CD1c-positive myeloid dendritic cell (primary cell): ENCODE results near the gene LDAH.
A peak's percentile ranks its signal among the peaks of the same experiment; 100 is the strongest.

ENCODE experiments used
- DNase-seq: peaks from one replicate; pipeline ENCODE4 v3.0.0-alpha.2; 2016; ENCODE audit errors: extremely low spot score

Gene LDAH

DNA sequence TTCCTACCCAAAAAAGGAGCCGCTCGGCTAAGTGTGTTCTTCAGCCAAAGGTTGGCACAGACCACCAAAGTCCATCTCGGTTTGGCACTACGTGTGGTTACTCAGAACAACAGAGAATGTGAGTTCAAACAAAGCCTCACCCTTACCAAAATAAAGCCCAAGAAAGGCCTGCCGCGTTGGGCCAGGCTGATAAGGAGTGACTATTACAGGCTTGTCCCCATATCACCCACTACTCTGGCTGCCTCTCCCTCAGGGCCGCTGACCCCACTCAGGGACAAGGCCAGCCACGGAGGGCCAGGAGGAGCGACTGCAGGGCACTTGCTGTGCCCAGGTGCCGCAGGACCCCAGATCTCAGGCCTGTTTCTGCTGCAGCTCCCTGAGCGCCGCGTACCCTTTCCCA, 185.8 kb downstream of the LDAH start:
- DNase-seq, result no peak

DNA sequence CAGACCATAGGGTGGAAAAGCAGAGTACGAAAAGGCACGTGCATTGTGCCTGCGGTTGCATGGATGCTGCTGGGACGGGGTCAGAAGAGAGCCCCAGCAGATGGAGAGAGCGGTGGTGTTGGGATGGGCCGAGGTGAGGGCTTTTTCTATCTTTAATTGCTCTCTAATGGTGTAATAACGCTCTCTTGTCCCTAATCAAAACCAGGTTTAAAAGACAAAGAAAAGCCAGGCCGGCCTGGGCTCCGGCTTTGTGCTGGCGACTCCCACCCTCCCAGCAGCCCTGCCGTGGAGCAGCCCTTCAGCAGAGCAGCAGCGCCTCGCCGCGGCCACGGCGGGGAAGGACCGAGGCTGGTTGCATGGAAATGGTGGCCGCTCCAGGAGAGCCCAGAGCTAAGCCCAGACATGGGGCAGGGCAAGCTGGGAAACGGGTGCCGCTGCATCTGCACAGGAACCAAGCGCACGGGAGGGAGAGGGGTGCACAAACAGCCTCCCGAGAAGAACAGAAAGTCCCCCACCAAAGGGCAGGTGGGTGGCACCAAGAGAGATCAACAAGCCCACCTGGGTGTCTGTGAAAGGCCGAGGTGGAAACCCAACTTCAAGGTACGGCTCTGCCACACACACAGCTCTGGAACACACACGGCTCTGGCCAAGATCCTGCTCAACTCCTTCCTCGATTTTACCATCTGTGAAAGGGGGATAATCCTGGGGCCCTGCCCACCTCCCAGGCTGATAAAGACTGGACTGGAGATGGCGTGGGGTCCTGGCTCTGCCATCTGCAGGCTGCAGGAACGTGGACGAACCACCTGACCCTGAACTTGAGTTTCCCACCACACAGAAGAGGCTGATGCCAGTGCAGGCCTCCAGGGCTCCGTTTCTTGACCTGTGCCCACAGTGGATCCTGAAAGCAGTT, 187.0 kb downstream of the LDAH start:
- peak; percentile 58 for DNase-seq

DNA sequence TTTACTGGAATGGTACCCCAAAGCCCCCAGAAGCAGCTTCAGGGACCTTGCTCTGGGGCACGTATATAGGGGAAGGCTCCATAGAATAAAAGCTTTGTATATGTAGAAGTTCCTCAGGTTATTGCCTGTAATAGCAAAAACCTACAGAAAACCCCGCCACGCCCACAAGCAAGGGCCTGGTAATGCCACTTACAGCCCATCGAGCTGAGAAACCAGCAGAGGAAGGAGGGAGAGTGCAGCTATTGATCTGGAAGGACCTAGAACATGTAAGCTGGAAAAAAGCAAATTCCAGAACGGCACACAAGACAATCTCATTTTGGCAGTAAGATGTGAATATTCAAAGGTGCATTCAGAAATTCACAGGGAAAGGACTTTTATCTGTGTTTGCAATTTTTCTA, 187.8 kb downstream of the LDAH start:
- DNase-seq, result no peak

DNA sequence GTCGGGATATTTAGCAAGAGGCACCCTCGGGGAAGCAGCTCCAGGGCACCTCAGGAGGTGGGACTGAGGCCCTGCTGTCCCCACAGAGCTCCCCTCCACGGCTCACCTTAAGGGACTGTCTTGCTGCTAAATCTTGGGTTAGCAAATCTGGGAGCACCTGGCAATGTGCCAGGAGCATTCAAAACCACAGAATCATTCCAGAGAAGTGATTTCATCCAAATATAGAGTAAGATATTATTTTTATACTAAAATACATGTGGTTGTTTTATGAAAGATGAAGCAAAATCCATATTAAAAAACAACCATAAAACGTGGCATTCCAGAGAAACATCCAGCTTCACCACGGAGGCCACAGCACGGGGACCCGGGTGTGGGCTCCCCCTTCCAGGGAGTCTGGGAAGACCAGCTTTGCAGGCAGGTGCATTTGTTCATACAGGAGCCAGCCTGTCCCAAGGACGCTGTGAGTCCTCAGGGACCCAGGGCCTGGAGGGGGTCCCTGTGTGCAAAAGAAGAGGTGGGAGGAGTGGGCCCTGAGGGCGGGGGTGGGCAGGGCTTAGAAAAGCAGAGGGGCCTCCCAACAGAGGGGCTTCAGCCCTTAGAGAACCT, 188.3 kb downstream of the LDAH start:
- no peak for DNase-seq
